Astrocyte (in vitro differentiated cells and primary cell): ENCODE data around the gene PITX2.

ENCODE experiments used
- EZH2 ChIP-seq: IDR thresholded peaks from 2 replicates; pipeline ENCODE4 v1.6.1; 2012; ENCODE audit warnings: mild to moderate bottlenecking, low read length, inconsistent platforms; ENCODE audit not compliant: insufficient read depth
- TF ChIP-seq, protein P1 (sequence below): IDR thresholded peaks from 2 replicates; pipeline ENCODE4 v1.5.1; 2011; ENCODE audit warnings: low read depth, mild to moderate bottlenecking, inconsistent platforms, low read length, moderate library complexity; ENCODE audit not compliant: insufficient read depth

DNA sequence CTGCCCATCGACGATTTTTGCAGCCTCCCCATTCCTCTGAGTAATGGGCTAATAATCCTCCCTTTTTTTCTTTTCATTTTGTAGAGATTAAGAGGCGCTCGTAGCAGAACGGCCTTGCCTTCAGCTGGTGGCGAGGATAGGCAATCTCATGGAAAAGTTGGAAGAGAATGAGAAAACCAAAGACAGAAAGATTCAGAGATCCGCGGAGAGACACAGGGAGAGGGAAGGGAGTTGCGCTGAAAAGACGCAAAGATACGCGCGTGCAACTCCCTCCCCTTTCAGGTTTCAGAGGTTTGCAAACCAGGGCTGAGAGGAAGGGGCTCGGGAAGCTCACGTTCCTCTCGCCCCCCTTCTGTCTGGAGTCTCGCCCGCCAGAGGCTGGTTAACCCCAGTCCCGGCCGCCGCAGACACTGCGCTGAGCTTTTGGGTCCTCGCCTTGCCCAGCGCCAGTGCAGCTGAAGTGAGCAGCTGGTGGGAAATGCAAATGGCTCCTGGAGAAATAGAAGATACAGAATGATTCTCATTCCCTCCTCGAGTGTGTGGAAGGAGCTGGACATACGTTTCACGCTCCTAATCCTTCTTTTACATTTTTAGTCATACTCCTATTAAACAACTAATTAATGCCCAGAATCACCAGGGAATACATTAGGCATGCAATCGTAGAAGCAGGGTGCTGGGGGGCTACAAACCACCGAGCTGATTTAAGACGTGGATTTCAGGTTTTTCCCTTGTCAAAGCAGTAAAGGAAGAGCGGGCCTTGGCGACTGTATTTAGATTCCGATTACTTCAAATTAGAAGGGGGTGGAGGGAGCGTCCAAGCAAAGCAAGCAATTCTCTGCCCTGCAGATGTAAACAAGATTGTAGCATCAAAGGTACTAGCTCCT lies 16.6 kb upstream of the PITX2 start:
- TF ChIP-seq, protein P1, sequence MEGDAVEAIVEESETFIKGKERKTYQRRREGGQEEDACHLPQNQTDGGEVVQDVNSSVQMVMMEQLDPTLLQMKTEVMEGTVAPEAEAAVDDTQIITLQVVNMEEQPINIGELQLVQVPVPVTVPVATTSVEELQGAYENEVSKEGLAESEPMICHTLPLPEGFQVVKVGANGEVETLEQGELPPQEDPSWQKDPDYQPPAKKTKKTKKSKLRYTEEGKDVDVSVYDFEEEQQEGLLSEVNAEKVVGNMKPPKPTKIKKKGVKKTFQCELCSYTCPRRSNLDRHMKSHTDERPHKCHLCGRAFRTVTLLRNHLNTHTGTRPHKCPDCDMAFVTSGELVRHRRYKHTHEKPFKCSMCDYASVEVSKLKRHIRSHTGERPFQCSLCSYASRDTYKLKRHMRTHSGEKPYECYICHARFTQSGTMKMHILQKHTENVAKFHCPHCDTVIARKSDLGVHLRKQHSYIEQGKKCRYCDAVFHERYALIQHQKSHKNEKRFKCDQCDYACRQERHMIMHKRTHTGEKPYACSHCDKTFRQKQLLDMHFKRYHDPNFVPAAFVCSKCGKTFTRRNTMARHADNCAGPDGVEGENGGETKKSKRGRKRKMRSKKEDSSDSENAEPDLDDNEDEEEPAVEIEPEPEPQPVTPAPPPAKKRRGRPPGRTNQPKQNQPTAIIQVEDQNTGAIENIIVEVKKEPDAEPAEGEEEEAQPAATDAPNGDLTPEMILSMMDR, result no peak
- TF ChIP-seq EZH2, result peak; percentile 70
